Sigmoid colon (tissue), 7 donors: Measurements from ENCODE around the gene RIPK4. TPM values are rescaled to one million over a fixed set of nuclear protein-coding genes. Genes with fewer than 3 reads are reported as not detected.

Experiments
- DNase-seq: peaks from one replicate; pipeline ENCODE4 v3.0.0-alpha.2; 2019
- H3K27ac ChIP-seq, 4 donors: fragments of 200-600 bp; sonication (generic); one replicate each; pipeline ENCODE4 v1.5.1; 2016 to 2019; ENCODE audit warnings: mild to moderate bottlenecking in 1 of 4
- H3K27me3 ChIP-seq, 3 donors: fragments of 200-600 bp; sonication (generic); one replicate each; pipeline ENCODE4 v1.5.1; 2019; ENCODE audit warnings: mild to moderate bottlenecking in 1 of 3
- H3K36me3 ChIP-seq, 4 donors: fragments of 200-600 bp; sonication (generic); one replicate each; pipeline ENCODE4 v1.5.1; 2016 to 2019
- H3K4me1 ChIP-seq, 4 donors: fragments of 200-600 bp; sonication (generic); one replicate each; pipeline ENCODE4 v1.5.1; 2017 to 2019
- H3K4me3 ChIP-seq, 4 donors: fragments of 200-600 bp; sonication (generic); one replicate each; pipeline ENCODE4 v1.5.1; 2017 to 2019; ENCODE audit warnings: mild to moderate bottlenecking in 2 of 4, moderate library complexity in 1 of 4
- H3K9me3 ChIP-seq, 4 donors: fragments of 200-600 bp in 3 of 4; sonication (generic) in 3 of 4; one replicate each; pipeline versions ENCODE4 v1.5.1 to v1.6.1; 2013 to 2019
- CTCF ChIP-seq, 4 experiments: fragments of 450-650 bp in 3 of 4; fragments of 200-600 bp in 1 of 4; IDR thresholded peaks; one replicate each; pipeline ENCODE4 v1.5.1; 2016 to 2019; ENCODE audit warnings: antibody characterized with exemption in 4 of 4, mild to moderate bottlenecking in 3 of 4, moderate library complexity in 2 of 4
- EP300 ChIP-seq, 4 donors: sonication (generic); formaldehyde crosslinking; IDR thresholded peaks; one replicate each; pipeline ENCODE4 v1.6.1; 2017; ENCODE audit warnings: antibody characterized with exemption in 4 of 4
- POLR2A ChIP-seq, 2 donors: fragments of 450-650 bp; IDR thresholded peaks; one replicate each; pipeline ENCODE4 v1.6.1; 2016; ENCODE audit warnings: antibody characterized with exemption in 2 of 2, mild to moderate bottlenecking in 2 of 2, moderate library complexity in 2 of 2
- POLR2AphosphoS5 ChIP-seq, 4 donors: sonication (generic); formaldehyde crosslinking; IDR thresholded peaks; one replicate each; pipeline ENCODE4 v1.6.1; 2017; ENCODE audit warnings: antibody characterized with exemption in 4 of 4
- WGBS, 2 donors: extraction: QIAGEN DNeasy Blood & Tissue Kit; methylation state at CpG; one replicate each; pipeline ENCODE4 v1.1.7; 2013; 5-methylcytosine and 5-hydroxymethylcytosine counted together
- intact Hi-C: fragments of 100-400 bp; cut with DNase I; formaldehyde crosslinking; loops from one replicate; pipeline ENCODE4 v1.15.1; 2023
- polyA plus RNA-seq, 3 donors: library from polyadenylated mRNA; stranded (reverse); fragments of 200-250 nt; gene quantifications; one replicate each; pipeline ENCODE4 v1.2.3, GENCODE V29; 2013
- total RNA-seq, 4 donors: library from RNA; depleted of rRNA; stranded (reverse); fragments of >200 nt; gene quantifications; one replicate each; pipeline ENCODE4 v1.1.0, GENCODE V29; 2016
- donor health status: healthy with polysubstance abuse.
- donor health status: Bipolar disorder and iron deficiency.
- donor health status: healthy.

RIPK4 gene
- total and polyA plus RNA-seq, 7 donors: under 0.01 to 7.8 (median 0.54) TPM

GRCh38 chr21:41810597-41810932, 43.7 kb upstream of the RIPK4 start:
- no peak overlapping the region for H3K4me3 ChIP-seq
- H3K27ac ChIP-seq: no peak overlapping the region
- TF ChIP-seq CTCF (IDR thresholded peaks at IDR 0.05) (no peak), POLR2AphosphoS5 (IDR thresholded peaks at IDR 0.05) (no peak), POLR2A (IDR thresholded peaks at IDR 0.05) (no peak), EP300 (IDR thresholded peaks at IDR 0.05) (no peak)
- no peaks in the 10 kb centered on the region for H3K27me3 ChIP-seq
- peaks cover 0 to 51% (median 13%) of the 10 kb centered on the region in 4 donors for H3K36me3 ChIP-seq
- no peak for DNase-seq
- 95 to 96% methylated on average over 13 of the region's 13 CpGs for WGBS, 2 donors
- intact Hi-C loops: no loop called here
- H3K9me3 ChIP-seq: no peaks in the 10 kb centered on the region
- H3K4me1 ChIP-seq: no peaks in the 10 kb centered on the region

GRCh38 chr21:41809891-41810596, 43.2 kb upstream of the RIPK4 start:
- H3K27ac ChIP-seq: no peak overlapping the region
- intact Hi-C loops: no loop called here
- DNase-seq: no peak
- TF ChIP-seq EP300 (IDR thresholded peaks at IDR 0.05): no peak
- TF ChIP-seq POLR2AphosphoS5 (IDR thresholded peaks at IDR 0.05): no peak
- no peak for TF ChIP-seq CTCF (IDR thresholded peaks at IDR 0.05)
- no peak for TF ChIP-seq POLR2A (IDR thresholded peaks at IDR 0.05)
- WGBS, 2 donors: 96% methylated on average over 34 of the region's 34 CpGs
- no peak overlapping the region for H3K4me3 ChIP-seq
- no peaks in the 10 kb centered on the region for H3K27me3 ChIP-seq
- peaks cover 0 to 46% (median 10%) of the 10 kb centered on the region in 4 donors for H3K36me3 ChIP-seq
- H3K4me1 ChIP-seq: no peaks in the 10 kb centered on the region
- no peaks in the 10 kb centered on the region for H3K9me3 ChIP-seq

- Histone ChIP-seq H3K4me3 (no peak overlapping the region), H3K27me3 (no peaks in the 10 kb centered on the region), H3K27ac (no peak overlapping the region), H3K4me1 (no peaks in the 10 kb centered on the region), H3K36me3 (peaks cover 0 to 40% (median 10%) of the 10 kb centered on the region in 4 donors), H3K9me3 (no peaks in the 10 kb centered on the region)
- intact Hi-C loops: no loop called here
- WGBS, 2 donors: 98% methylated on average over 22 of the region's 22 CpGs
- TF ChIP-seq EP300 (IDR thresholded peaks at IDR 0.05) (no peak), POLR2A (IDR thresholded peaks at IDR 0.05) (no peak)
- DNase-seq: no peak
Measured at GRCh38 chr21:41808846-41809245, 42.0 kb upstream of the RIPK4 start.

GRCh38 chr21:41808094-41808493, 41.2 kb upstream of the RIPK4 start:
- H3K4me3 ChIP-seq: no peak overlapping the region
- WGBS, 2 donors: 97 to 98% methylated on average over 18 of the region's 18 CpGs
- H3K36me3 ChIP-seq: peaks cover 0 to 36% (median 6%) of the 10 kb centered on the region in 4 donors
- TF ChIP-seq CTCF (IDR thresholded peaks at IDR 0.05) (no peak), POLR2AphosphoS5 (IDR thresholded peaks at IDR 0.05) (no peak), EP300 (IDR thresholded peaks at IDR 0.05) (no peak), POLR2A (IDR thresholded peaks at IDR 0.05) (no peak)
- intact Hi-C loops: no loop called here
- no peak overlapping the region for H3K27ac ChIP-seq
- H3K9me3 ChIP-seq: no peaks in the 10 kb centered on the region
- DNase-seq: no peak
- peaks cover 0 to 6% (median 5%) of the 10 kb centered on the region in 4 donors for H3K4me1 ChIP-seq
- no peaks in the 10 kb centered on the region for H3K27me3 ChIP-seq

- no peak for TF ChIP-seq POLR2AphosphoS5 (IDR thresholded peaks at IDR 0.05)
- TF ChIP-seq CTCF (IDR thresholded peaks at IDR 0.05): no peak
- no peak for TF ChIP-seq POLR2A (IDR thresholded peaks at IDR 0.05)
- no peak for TF ChIP-seq EP300 (IDR thresholded peaks at IDR 0.05)
- DNase-seq: no peak
- no peak overlapping the region for H3K4me3 ChIP-seq
- no peak overlapping the region for H3K27ac ChIP-seq
- intact Hi-C loops: no loop called here
- peaks cover 0 to 17% (median 9%) of the 10 kb centered on the region in 4 donors for H3K4me1 ChIP-seq
- no peaks in the 10 kb centered on the region for H3K27me3 ChIP-seq
- H3K9me3 ChIP-seq: no peaks in the 10 kb centered on the region
- peaks cover 0 to 29% (median 4%) of the 10 kb centered on the region in 4 donors for H3K36me3 ChIP-seq
- 98% methylated on average over 4 of the region's 4 CpGs for WGBS, 2 donors
Measured at GRCh38 chr21:41806773-41807172, 39.9 kb upstream of the RIPK4 start.
